ENCODE measurements around the gene PITPNC1.

- TF ChIP-seq, protein P1, sequence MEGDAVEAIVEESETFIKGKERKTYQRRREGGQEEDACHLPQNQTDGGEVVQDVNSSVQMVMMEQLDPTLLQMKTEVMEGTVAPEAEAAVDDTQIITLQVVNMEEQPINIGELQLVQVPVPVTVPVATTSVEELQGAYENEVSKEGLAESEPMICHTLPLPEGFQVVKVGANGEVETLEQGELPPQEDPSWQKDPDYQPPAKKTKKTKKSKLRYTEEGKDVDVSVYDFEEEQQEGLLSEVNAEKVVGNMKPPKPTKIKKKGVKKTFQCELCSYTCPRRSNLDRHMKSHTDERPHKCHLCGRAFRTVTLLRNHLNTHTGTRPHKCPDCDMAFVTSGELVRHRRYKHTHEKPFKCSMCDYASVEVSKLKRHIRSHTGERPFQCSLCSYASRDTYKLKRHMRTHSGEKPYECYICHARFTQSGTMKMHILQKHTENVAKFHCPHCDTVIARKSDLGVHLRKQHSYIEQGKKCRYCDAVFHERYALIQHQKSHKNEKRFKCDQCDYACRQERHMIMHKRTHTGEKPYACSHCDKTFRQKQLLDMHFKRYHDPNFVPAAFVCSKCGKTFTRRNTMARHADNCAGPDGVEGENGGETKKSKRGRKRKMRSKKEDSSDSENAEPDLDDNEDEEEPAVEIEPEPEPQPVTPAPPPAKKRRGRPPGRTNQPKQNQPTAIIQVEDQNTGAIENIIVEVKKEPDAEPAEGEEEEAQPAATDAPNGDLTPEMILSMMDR (IDR thresholded peaks at IDR 0.05) = no peak
- no peak for TF ChIP-seq EP300 (IDR thresholded peaks at IDR 0.05)
- TF ChIP-seq POLR2A (IDR thresholded peaks at IDR 0.05) = no peak
These were observed 236.9 kb downstream of the PITPNC1 start for GRCh38 chr17:67613961-67614360.

Data from gastroesophageal sphincter (tissue), 3 donors.